Lower lobe of right lung (tissue), 2 donors: ENCODE results near the gene ARHGAP31. TPM values are rescaled to one million over a fixed set of nuclear protein-coding genes. Genes with fewer than 3 reads are reported as not detected.

ENCODE experiments used
- ATAC-seq, 2 donors: fragments of 200-7000 bp; cut with Tn5 transposase; one replicate each; pipeline ENCODE4 v1.9.1; 2020 to 2022; ENCODE audit warnings: mild to moderate bottlenecking in 2 of 2, moderate library complexity in 2 of 2
- DNase-seq: peaks from one replicate; pipeline ENCODE4 v3.0.0-alpha.2; 2020
- H3K27ac ChIP-seq: fragments of 200-600 bp; one replicate; pipeline ENCODE4 v1.8.0; 2022
- H3K27me3 ChIP-seq: fragments of 200-600 bp; one replicate; pipeline ENCODE4 v1.8.0; 2022; ENCODE audit warnings: low read depth
- H3K36me3 ChIP-seq: fragments of 200-600 bp; one replicate; pipeline ENCODE4 v1.8.0; 2022; ENCODE audit warnings: mild to moderate bottlenecking
- H3K4me1 ChIP-seq: fragments of 200-600 bp; one replicate; pipeline ENCODE4 v1.8.0; 2022
- H3K4me3 ChIP-seq: fragments of 200-600 bp; one replicate; pipeline ENCODE4 v1.8.0; 2022; ENCODE audit warnings: mild to moderate bottlenecking
- H3K9me3 ChIP-seq: fragments of 200-600 bp; one replicate; pipeline ENCODE4 v1.8.0; 2022
- CTCF ChIP-seq: fragments of 200-600 bp; IDR thresholded peaks from one replicate; pipeline ENCODE4 v1.8.0; 2022; ENCODE audit warnings: antibody characterized with exemption, mild to moderate bottlenecking
- intact Hi-C: fragments of 100-400 bp; cut with DNase I; formaldehyde crosslinking; loops from one replicate; pipeline ENCODE4 v1.11.0; 2022
- total RNA-seq: library from RNA; stranded (reverse); fragmentation: NEBNext Ultra II Directional; extraction: Animal tissue kit (Norgen Biotek cat#: 25700); gene quantifications from one replicate; pipeline ENCODE4 v1.2.1, GENCODE V29; 2021
- donor health status: DM: no; HTN: yes; CAD: no; lungs with severe emphysema.

The ARHGAP31 gene
- total RNA-seq, 1 donor from 2014 or later: 100 TPM

GRCh38 chr3:119401503-119402440 is 107.6 kb downstream of the ARHGAP31 start:
- no peak for ATAC-seq
- no peak for DNase-seq
- Histone ChIP-seq H3K27me3 (no peaks in the 10 kb centered on the region), H3K36me3 (peaks cover 95% of the 10 kb centered on the region), H3K9me3 (no peaks in the 10 kb centered on the region), H3K27ac (no peak overlapping the region), H3K4me1 (no peaks in the 10 kb centered on the region), H3K4me3 (no peak overlapping the region)
- intact Hi-C loops: no loop called here
- TF ChIP-seq CTCF: no peak

- TF ChIP-seq CTCF: no peak
Observed at GRCh38 chr3:119402791-119403190, 108.6 kb downstream of the ARHGAP31 start.

GRCh38 chr3:119403201-119403600 is 109.0 kb downstream of the ARHGAP31 start:
- Histone ChIP-seq H3K36me3 (peaks cover 96% of the 10 kb centered on the region), H3K4me3 (no peak overlapping the region), H3K9me3 (no peaks in the 10 kb centered on the region), H3K27me3 (no peaks in the 10 kb centered on the region), H3K27ac (no peak overlapping the region), H3K4me1 (no peaks in the 10 kb centered on the region)
- intact Hi-C loops: no loop called here
- TF ChIP-seq CTCF: no peak
- DNase-seq (no peak), ATAC-seq (no peak)

More at GRCh38 chr3:119402791-119403190, 108.6 kb downstream of the ARHGAP31 start:
- Histone ChIP-seq H3K36me3 (peaks cover 95% of the 10 kb centered on the region), H3K4me1 (no peaks in the 10 kb centered on the region), H3K27ac (no peak overlapping the region), H3K9me3 (no peaks in the 10 kb centered on the region), H3K4me3 (no peak overlapping the region), H3K27me3 (no peaks in the 10 kb centered on the region)
- no peak for DNase-seq
- ATAC-seq: no peak
- intact Hi-C loops: no loop called here

- Histone ChIP-seq H3K4me3 (no peak overlapping the region), H3K27ac (no peak overlapping the region), H3K36me3 (peaks cover 96% of the 10 kb centered on the region), H3K27me3 (no peaks in the 10 kb centered on the region), H3K4me1 (no peaks in the 10 kb centered on the region), H3K9me3 (no peaks in the 10 kb centered on the region)
- intact Hi-C loops: no loop called here
- ATAC-seq: no peak
- no peak for DNase-seq
- no peak for TF ChIP-seq CTCF
Observed at GRCh38 chr3:119405315-119405714, 111.1 kb downstream of the ARHGAP31 start.

- no peak for TF ChIP-seq CTCF
Observed at GRCh38 chr3:119408243-119408950, 114.2 kb downstream of the ARHGAP31 start.

More at GRCh38 chr3:119408243-119408950, 114.2 kb downstream of the ARHGAP31 start:
- peak overlapping the region; percentile 2 for H3K27ac ChIP-seq
- H3K36me3 ChIP-seq: peaks cover 95% of the 10 kb centered on the region
- no peaks in the 10 kb centered on the region for H3K4me1 ChIP-seq
- H3K4me3 ChIP-seq: no peak overlapping the region
- no peaks in the 10 kb centered on the region for H3K9me3 ChIP-seq
- no peak for ATAC-seq
- DNase-seq: no peak
- intact Hi-C loops: no loop called here
- H3K27me3 ChIP-seq: no peaks in the 10 kb centered on the region
